ENCODE results near the gene TBC1D3.
"Not testable (repeated sequence)": the region's sequence is repeated elsewhere in the genome, so short reads cannot be mapped to it uniquely, and the experiment has no call there.

TBC1D3 gene

GRCh38 chr17:38192455-38192854, at the start of gene TBC1D3:
Gene TBC1D3, minus strand, starts transcription at chr17:38192555. Its CDS starts 1,526 bp downstream, at chr17:38191029.
- CTCF ChIA-PET; POLR2A ChIA-PET; H3K4me3 ChIP-seq (ENCODE audit: low read depth, low read length); DNase-seq (ENCODE audit: low read depth, low spot score): not testable (repeated sequence)

GRCh38 chr17:38232790-38233189, 40.4 kb upstream of the TBC1D3 start:
- CTCF ChIA-PET; H3K4me3 ChIP-seq (ENCODE audit: low read depth, low read length); DNase-seq (ENCODE audit: low read depth, low spot score); POLR2A ChIA-PET: not testable (repeated sequence)

GRCh38 chr17:38225844-38226495, 33.6 kb upstream of the TBC1D3 start:
- H3K4me3 ChIP-seq (ENCODE audit: low read depth, low read length); POLR2A ChIA-PET; DNase-seq (ENCODE audit: low read depth, low spot score); CTCF ChIA-PET: not testable (repeated sequence)

- H3K4me3 ChIP-seq (ENCODE audit: low read depth, low read length); POLR2A ChIA-PET; DNase-seq (ENCODE audit: low read depth, low spot score); CTCF ChIA-PET: not testable (repeated sequence)
Measured at GRCh38 chr17:38220867-38221266, 28.5 kb upstream of the TBC1D3 start.

GRCh38 chr17:38200271-38200670, 7.9 kb upstream of the TBC1D3 start:
- H3K4me3 ChIP-seq (ENCODE audit: low read depth, low read length); CTCF ChIA-PET; DNase-seq (ENCODE audit: low read depth, low spot score); POLR2A ChIA-PET: not testable (repeated sequence)

- CTCF ChIA-PET; DNase-seq (ENCODE audit: low read depth, low spot score); POLR2A ChIA-PET; H3K4me3 ChIP-seq (ENCODE audit: low read depth, low read length): not testable (repeated sequence)
Measured at GRCh38 chr17:38134860-38135259, 57.5 kb downstream of the TBC1D3 start.

All from AG04449 (cell line).